GM12878 (cell line): ENCODE measurements around the gene C12orf60. TPM values are rescaled to one million over a fixed set of nuclear protein-coding genes. Genes with fewer than 3 reads are reported as not detected.

Experiments used
- BACH1 ChIP-seq: fragments of 450-650 bp; IDR thresholded peaks from 2 replicates; pipeline ENCODE4 v1.6.1; 2017; ENCODE audit warnings: mild to moderate bottlenecking, borderline replicate concordance
- BCL11A ChIP-seq: IDR thresholded peaks from 2 replicates; pipeline ENCODE4 v1.6.1; 2011; ENCODE audit warnings: low read depth, low read length
- BMI1 ChIP-seq: fragments of 450-650 bp; IDR thresholded peaks from 2 replicates; pipeline ENCODE4 v1.6.1; 2016; ENCODE audit warnings: mild to moderate bottlenecking, moderate library complexity, borderline replicate concordance
- ESRRA ChIP-seq: IDR thresholded peaks from 2 replicates; pipeline ENCODE4 v1.6.1; 2012; ENCODE audit warnings: mild to moderate bottlenecking, low read length, improper control_type of control experiment
- KDM1A ChIP-seq: fragments of 200-600 bp; sonication (generic); IDR thresholded peaks from 2 replicates; pipeline ENCODE4 v1.6.1; 2016; ENCODE audit warnings: borderline replicate concordance
- MTA3 ChIP-seq: IDR thresholded peaks from 2 replicates; pipeline ENCODE4 v1.6.1; 2012; ENCODE audit warnings: low read length, inconsistent platforms, borderline replicate concordance
- PAX5 ChIP-seq: IDR thresholded peaks from 2 replicates; pipeline ENCODE4 v1.6.1; 2011; ENCODE audit warnings: low read depth, low read length, borderline replicate concordance
- POLR2AphosphoS5 ChIP-seq: IDR thresholded peaks from 2 replicates; pipeline ENCODE4 v1.6.1; 2011; ENCODE audit warnings: mild to moderate bottlenecking, low read length, inconsistent platforms
- PRDM15 ChIP-seq: fragments of 450-650 bp; formaldehyde crosslinking; IDR thresholded peaks from 2 replicates; pipeline ENCODE4 v1.4.0; 2020; ENCODE audit warnings: mild to moderate bottlenecking, moderate library complexity
- SIN3A ChIP-seq: IDR thresholded peaks from 2 replicates; pipeline ENCODE4 v1.6.1; 2012; ENCODE audit warnings: low read depth, low read length, improper control_type of control experiment
- SIX5 ChIP-seq: IDR thresholded peaks from 2 replicates; pipeline ENCODE4 v1.6.1; 2011; ENCODE audit warnings: mild to moderate bottlenecking, low read depth, low read length, moderate library complexity; ENCODE audit not compliant: severe bottlenecking
- SMAD5 ChIP-seq: IDR thresholded peaks from 2 replicates; pipeline ENCODE4 v1.6.1; 2016; ENCODE audit warnings: antibody characterized with exemption, low read depth
- TAF1 ChIP-seq: IDR thresholded peaks from 2 replicates; pipeline ENCODE4 v1.6.1; 2011; ENCODE audit warnings: mild to moderate bottlenecking, low read depth, low read length, borderline replicate concordance
- TCF12 ChIP-seq: IDR thresholded peaks from 2 replicates; pipeline ENCODE4 v1.6.1; 2011; ENCODE audit warnings: low read depth, mild to moderate bottlenecking, low read length
- WRNIP1 ChIP-seq: IDR thresholded peaks from 2 replicates; pipeline ENCODE4 v1.6.1; 2011; ENCODE audit warnings: low read depth, low read length, improper control_type of control experiment, borderline replicate concordance
- ZNF592 ChIP-seq: fragments of 450-650 bp; IDR thresholded peaks from 2 replicates; pipeline ENCODE4 v1.6.1; 2017; ENCODE audit warnings: mild to moderate bottlenecking, moderate library complexity
- polyA plus RNA-seq, 11 experiments: library from polyadenylated mRNA; depleted of rRNA in 4 of 11; unstranded in 6 of 11; stranded (reverse) in 5 of 11; fragments of >200 nt; fragmentation: Nextera tagmentation in 4 of 11; fragmentation: Illumina TruSeq in 1 of 11; extraction: Ambion mirVana in 4 of 11; extraction: Trizol in 1 of 11; gene quantifications; 1 replicate in 1 of 11; 2 replicates in 10 of 11; pipeline versions ENCODE4 v1.2.1 to v1.2.3, GENCODE V29; 2011 to 2016; ENCODE audit warnings: inconsistent platforms in 2 of 11, missing spikeins in 2 of 11, low read depth in 1 of 11
- total RNA-seq, 4 experiments: library from RNA; depleted of rRNA in 3 of 4; stranded (reverse); fragments of >200 nt in 3 of 4; fragmentation: Illumina TruSeq in 1 of 4; extraction: Trizol in 1 of 4; gene quantifications; 2 replicates each; pipeline versions ENCODE4 v1.2.1 to v1.2.3, GENCODE V29; 2013 to 2021
- TF ChIP-seq, protein P1 (sequence below): IDR thresholded peaks from 2 replicates; pipeline ENCODE4 v1.6.1; 2012; ENCODE audit warnings: low read depth, low read length, improper control_type of control experiment
- TF ChIP-seq, protein P2 (sequence below): fragments of 450-650 bp; IDR thresholded peaks from 2 replicates; pipeline ENCODE4 v1.6.1; 2017; ENCODE audit warnings: mild to moderate bottlenecking, moderate library complexity

The C12orf60 gene
- total and polyA plus RNA-seq, 10 of the 15 experiments (the other 5 are each of a cell fraction or from before 2014, with no cell fraction given) = 1.8 to 7.2 (median 3.2) TPM

- TF ChIP-seq ZNF592 (no peak), BACH1 (peak; percentile 98), TCF12 (peak; percentile 87), MTA3 (peak; percentile 20; the same call in 1 of the 2 replicates), KDM1A (no peak), TAF1 (peak; percentile 46), SIN3A (peak; percentile 76; the same call in 1 of the 2 replicates), PRDM15 (peak; percentile 11; the same call in 1 of the 2 replicates), SMAD5 (peak; percentile 95), WRNIP1 (peak; percentile 73; the same call in 1 of the 2 replicates), ESRRA (no peak), BMI1 (peak; percentile 11; the same call in 1 of the 2 replicates), POLR2AphosphoS5 (peak; percentile 83), BCL11A (0 out of 2 replicates have a peak, but pooled peaks have one; percentile 11), SIX5 (no peak), PAX5 (peak; percentile 72)
- TF ChIP-seq, protein P1, sequence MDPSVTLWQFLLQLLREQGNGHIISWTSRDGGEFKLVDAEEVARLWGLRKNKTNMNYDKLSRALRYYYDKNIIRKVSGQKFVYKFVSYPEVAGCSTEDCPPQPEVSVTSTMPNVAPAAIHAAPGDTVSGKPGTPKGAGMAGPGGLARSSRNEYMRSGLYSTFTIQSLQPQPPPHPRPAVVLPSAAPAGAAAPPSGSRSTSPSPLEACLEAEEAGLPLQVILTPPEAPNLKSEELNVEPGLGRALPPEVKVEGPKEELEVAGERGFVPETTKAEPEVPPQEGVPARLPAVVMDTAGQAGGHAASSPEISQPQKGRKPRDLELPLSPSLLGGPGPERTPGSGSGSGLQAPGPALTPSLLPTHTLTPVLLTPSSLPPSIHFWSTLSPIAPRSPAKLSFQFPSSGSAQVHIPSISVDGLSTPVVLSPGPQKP = 0 out of 2 replicates have a peak, but pooled peaks have one; percentile 29
- TF ChIP-seq, protein P2, sequence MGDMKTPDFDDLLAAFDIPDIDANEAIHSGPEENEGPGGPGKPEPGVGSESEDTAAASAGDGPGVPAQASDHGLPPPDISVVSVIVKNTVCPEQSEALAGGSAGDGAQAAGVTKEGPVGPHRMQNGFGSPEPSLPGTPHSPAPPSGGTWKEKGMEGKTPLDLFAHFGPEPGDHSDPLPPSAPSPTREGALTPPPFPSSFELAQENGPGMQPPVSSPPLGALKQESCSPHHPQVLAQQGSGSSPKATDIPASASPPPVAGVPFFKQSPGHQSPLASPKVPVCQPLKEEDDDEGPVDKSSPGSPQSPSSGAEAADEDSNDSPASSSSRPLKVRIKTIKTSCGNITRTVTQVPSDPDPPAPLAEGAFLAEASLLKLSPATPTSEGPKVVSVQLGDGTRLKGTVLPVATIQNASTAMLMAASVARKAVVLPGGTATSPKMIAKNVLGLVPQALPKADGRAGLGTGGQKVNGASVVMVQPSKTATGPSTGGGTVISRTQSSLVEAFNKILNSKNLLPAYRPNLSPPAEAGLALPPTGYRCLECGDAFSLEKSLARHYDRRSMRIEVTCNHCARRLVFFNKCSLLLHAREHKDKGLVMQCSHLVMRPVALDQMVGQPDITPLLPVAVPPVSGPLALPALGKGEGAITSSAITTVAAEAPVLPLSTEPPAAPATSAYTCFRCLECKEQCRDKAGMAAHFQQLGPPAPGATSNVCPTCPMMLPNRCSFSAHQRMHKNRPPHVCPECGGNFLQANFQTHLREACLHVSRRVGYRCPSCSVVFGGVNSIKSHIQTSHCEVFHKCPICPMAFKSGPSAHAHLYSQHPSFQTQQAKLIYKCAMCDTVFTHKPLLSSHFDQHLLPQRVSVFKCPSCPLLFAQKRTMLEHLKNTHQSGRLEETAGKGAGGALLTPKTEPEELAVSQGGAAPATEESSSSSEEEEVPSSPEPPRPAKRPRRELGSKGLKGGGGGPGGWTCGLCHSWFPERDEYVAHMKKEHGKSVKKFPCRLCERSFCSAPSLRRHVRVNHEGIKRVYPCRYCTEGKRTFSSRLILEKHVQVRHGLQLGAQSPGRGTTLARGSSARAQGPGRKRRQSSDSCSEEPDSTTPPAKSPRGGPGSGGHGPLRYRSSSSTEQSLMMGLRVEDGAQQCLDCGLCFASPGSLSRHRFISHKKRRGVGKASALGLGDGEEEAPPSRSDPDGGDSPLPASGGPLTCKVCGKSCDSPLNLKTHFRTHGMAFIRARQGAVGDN = peak; percentile 96
These were observed 33.4 kb upstream of the C12orf60 start (continued) for GRCh38 chr12:14769969-14770495.
